HG03103 (cell line): ENCODE data around the gene PNMA5.

Experiments used
- ATAC-seq: cut with Tn5 transposase; IDR thresholded peaks from one replicate; pipeline ENCODE4 v1.9.1; 2021; ENCODE audit warnings: low read depth; ENCODE audit not compliant: unreplicated experiment

The PNMA5 gene

GRCh38 chrX:152959626-152960025 lies 34.3 kb downstream of the PNMA5 start:
- ATAC-seq: no peak

GRCh38 chrX:152958524-152959465 lies 35.1 kb downstream of the PNMA5 start:
- peak; percentile 99 for ATAC-seq

- ATAC-seq: no peak
These were observed 35.9 kb downstream of the PNMA5 start for GRCh38 chrX:152958047-152958446.

GRCh38 chrX:152950786-152951185 lies 43.1 kb downstream of the PNMA5 start:
- no peak for ATAC-seq

GRCh38 chrX:152949114-152949513 lies 44.8 kb downstream of the PNMA5 start:
- no peak for ATAC-seq

GRCh38 chrX:152946681-152947080 lies 47.2 kb downstream of the PNMA5 start:
- ATAC-seq: no peak

GRCh38 chrX:152945021-152945979 lies 48.6 kb downstream of the PNMA5 start:
- ATAC-seq: no peak

- ATAC-seq: no peak
These were observed 50.1 kb downstream of the PNMA5 start for GRCh38 chrX:152943826-152944225.

- ATAC-seq: no peak
These were observed 51.9 kb downstream of the PNMA5 start for GRCh38 chrX:152942077-152942442.

GRCh38 chrX:152941328-152942076 lies 52.4 kb downstream of the PNMA5 start:
- peak; percentile 95 for ATAC-seq
